ENCODE measurements around the gene DRAM1.

- no peak for TF ChIP-seq CTCF (IDR thresholded peaks at IDR 0.05)
- no peak for TF ChIP-seq POLR2A (IDR thresholded peaks at IDR 0.05)
Measured at GRCh38 chr12:101902641-101903040, 25.3 kb downstream of the DRAM1 start.

All from lower leg skin (tissue), 3 donors.